ENCODE results near the gene ZNRF3. TPM values are rescaled to one million over a fixed set of nuclear protein-coding genes. Genes with fewer than 3 reads are reported as not detected.
A peak's percentile ranks its signal among the peaks of the same experiment; 100 is the strongest.

Gene ZNRF3
- total and polyA plus RNA-seq, 2 experiments from 2014 or later: 0.56 to 3.9 TPM

- H3K27me3 ChIP-seq (replicated peaks; ENCODE audit: insufficient read depth): no peaks in the 10 kb centered on the region
- no peaks in the 10 kb centered on the region for H3K36me3 ChIP-seq (ENCODE audit: low read depth)
- 83 to 89% methylated on average over 4 of the region's 4 CpGs for WGBS, 2 experiments (ENCODE audit: low coverage in 1 of 2, low lambda C conversion rate in 2 of 2, missing lambda C conversion rate in 2 of 2)
- H3K4me1 ChIP-seq (ENCODE audit: insufficient read depth): peaks cover 9% of the 10 kb centered on the region; the same call in 1 of the 2 replicates
- no peaks in the 10 kb centered on the region for H3K9me2 ChIP-seq (ENCODE audit: insufficient read depth)
- H3K9ac ChIP-seq: no peak overlapping the region
- peaks cover 26% of the 10 kb centered on the region; the same call in 1 of the 2 replicates for H3K79me2 ChIP-seq (ENCODE audit: insufficient read depth)
- DNase-seq: no peak
- in situ Hi-C loops (cut with MboI): no loop called here
- H3K4me2 ChIP-seq (ENCODE audit: unreplicated experiment): no peak overlapping the region
- TF ChIP-seq EZH2 (IDR thresholded peaks at IDR 0.05; ENCODE audit: insufficient read depth, poor library complexity, severe bottlenecking): no peak
- H2AFZ ChIP-seq: no peak overlapping the region
- H3K27ac ChIP-seq: no peak overlapping the region
- H3K9me3 ChIP-seq (ENCODE audit: low read depth): no peaks in the 10 kb centered on the region
- H4K20me1 ChIP-seq (ENCODE audit: insufficient read depth): no peaks in the 10 kb centered on the region
- H3K4me3 ChIP-seq: no peak overlapping the region
- H3F3A ChIP-seq (ENCODE audit: insufficient read depth): 0 out of 2 replicates have a peak, but pooled peaks cover 5% of the 10 kb centered on the region
Measured at GRCh38 chr22:28911304-28911690, 27.9 kb downstream of the ZNRF3 start.

GRCh38 chr22:28911777-28912669 lies 28.7 kb downstream of the ZNRF3 start:
- 58% methylated on average over 10 of the region's 10 CpGs for WGBS, 2 experiments (ENCODE audit: low coverage in 1 of 2, low lambda C conversion rate in 2 of 2, missing lambda C conversion rate in 2 of 2)
- no peaks in the 10 kb centered on the region for H3K36me3 ChIP-seq (ENCODE audit: low read depth)
- H3K9ac ChIP-seq: no peak overlapping the region
- 0 out of 2 replicates have a peak, but pooled peaks cover 5% of the 10 kb centered on the region for H3F3A ChIP-seq (ENCODE audit: insufficient read depth)
- no peaks in the 10 kb centered on the region for H3K9me2 ChIP-seq (ENCODE audit: insufficient read depth)
- H3K9me3 ChIP-seq (ENCODE audit: low read depth): no peaks in the 10 kb centered on the region
- in situ Hi-C loops (cut with MboI): no loop called here
- no peak overlapping the region for H3K4me3 ChIP-seq
- peak; percentile 10 for DNase-seq
- H4K20me1 ChIP-seq (ENCODE audit: insufficient read depth): no peaks in the 10 kb centered on the region
- no peak overlapping the region for H2AFZ ChIP-seq
- no peak overlapping the region for H3K4me2 ChIP-seq (ENCODE audit: unreplicated experiment)
- H3K27me3 ChIP-seq (replicated peaks; ENCODE audit: insufficient read depth): no peaks in the 10 kb centered on the region
- H3K4me1 ChIP-seq (ENCODE audit: insufficient read depth): peaks cover 9% of the 10 kb centered on the region; the same call in 1 of the 2 replicates
- H3K79me2 ChIP-seq (ENCODE audit: insufficient read depth): peaks cover 26% of the 10 kb centered on the region; the same call in 1 of the 2 replicates
- TF ChIP-seq EZH2 (IDR thresholded peaks at IDR 0.05; ENCODE audit: insufficient read depth, poor library complexity, severe bottlenecking) (no peak), EZH2phosphoT487 (IDR thresholded peaks at IDR 0.05; ENCODE audit: insufficient read depth, low read depth) (no peak)
- H3K27ac ChIP-seq: no peak overlapping the region

GRCh38 chr22:28914201-28914600 lies 30.8 kb downstream of the ZNRF3 start:
- no peaks in the 10 kb centered on the region for H3K9me2 ChIP-seq (ENCODE audit: insufficient read depth)
- no peaks in the 10 kb centered on the region for H3K36me3 ChIP-seq (ENCODE audit: low read depth)
- H4K20me1 ChIP-seq (ENCODE audit: insufficient read depth): no peaks in the 10 kb centered on the region
- no peak overlapping the region for H3K27ac ChIP-seq
- no peak overlapping the region for H2AFZ ChIP-seq
- no peak for TF ChIP-seq EZH2 (IDR thresholded peaks at IDR 0.05; ENCODE audit: insufficient read depth, poor library complexity, severe bottlenecking)
- TF ChIP-seq EZH2phosphoT487 (IDR thresholded peaks at IDR 0.05; ENCODE audit: insufficient read depth, low read depth): no peak
- no peaks in the 10 kb centered on the region for H3K27me3 ChIP-seq (replicated peaks; ENCODE audit: insufficient read depth)
- H3K4me3 ChIP-seq: no peak overlapping the region
- H3F3A ChIP-seq (ENCODE audit: insufficient read depth): 0 out of 2 replicates have a peak, but pooled peaks cover 5% of the 10 kb centered on the region
- H3K4me1 ChIP-seq (ENCODE audit: insufficient read depth): peaks cover 9% of the 10 kb centered on the region; the same call in 1 of the 2 replicates
- 91 to 97% methylated on average over 2 to 6 of the region's 6 CpGs for WGBS, 2 experiments (ENCODE audit: low coverage in 1 of 2, low lambda C conversion rate in 2 of 2, missing lambda C conversion rate in 2 of 2)
- H3K9me3 ChIP-seq (ENCODE audit: low read depth): no peaks in the 10 kb centered on the region
- H3K9ac ChIP-seq: no peak overlapping the region
- in situ Hi-C loops (cut with MboI): no loop called here
- H3K79me2 ChIP-seq (ENCODE audit: insufficient read depth): 0 out of 2 replicates have a peak, but pooled peaks cover 9% of the 10 kb centered on the region
- DNase-seq: no peak
- no peak overlapping the region for H3K4me2 ChIP-seq (ENCODE audit: unreplicated experiment)

GRCh38 chr22:28915969-28916368 lies 32.6 kb downstream of the ZNRF3 start:
- H4K20me1 ChIP-seq (ENCODE audit: insufficient read depth): no peaks in the 10 kb centered on the region
- 97 to 98% methylated on average over 3 of the region's 3 CpGs for WGBS, 2 experiments (ENCODE audit: low coverage in 1 of 2, low lambda C conversion rate in 2 of 2, missing lambda C conversion rate in 2 of 2)
- in situ Hi-C loops (cut with MboI): no loop called here

More at GRCh38 chr22:28915969-28916368, 32.6 kb downstream of the ZNRF3 start:
- Histone ChIP-seq H3K27me3 (replicated peaks; ENCODE audit: insufficient read depth) (no peaks in the 10 kb centered on the region), H3K79me2 (ENCODE audit: insufficient read depth) (no peaks in the 10 kb centered on the region), H3K9me3 (ENCODE audit: low read depth) (no peaks in the 10 kb centered on the region), H2AFZ (no peak overlapping the region), H3K27ac (no peak overlapping the region), H3K9ac (no peak overlapping the region), H3K4me1 (ENCODE audit: insufficient read depth) (peaks cover 9% of the 10 kb centered on the region; the same call in 1 of the 2 replicates), H3K4me2 (ENCODE audit: unreplicated experiment) (no peak overlapping the region), H3K36me3 (ENCODE audit: low read depth) (no peaks in the 10 kb centered on the region), H3K4me3 (no peak overlapping the region), H3K9me2 (ENCODE audit: insufficient read depth) (no peaks in the 10 kb centered on the region), H3F3A (ENCODE audit: insufficient read depth) (0 out of 2 replicates have a peak, but pooled peaks cover 5% of the 10 kb centered on the region)
- no peak for DNase-seq
- TF ChIP-seq EZH2 (IDR thresholded peaks at IDR 0.05; ENCODE audit: insufficient read depth, poor library complexity, severe bottlenecking) (no peak), EZH2phosphoT487 (IDR thresholded peaks at IDR 0.05; ENCODE audit: insufficient read depth, low read depth) (no peak)
